H1 (cell line): ENCODE measurements around the gene TAS2R30. TPM values are rescaled to one million over a fixed set of nuclear protein-coding genes. Genes with fewer than 3 reads are reported as not detected.

Experiments used
- CTCF ChIA-PET: fragments of 300-600 bp; sonication (Branson Sonifier 250); formaldehyde crosslinking; loops from one replicate; lab custom pipeline; 2021; ENCODE audit not compliant: partially characterized antibody; lab: Charles Lee
- POLR2A ChIA-PET: fragments of 300-600 bp; sonication (Branson Sonifier 250); formaldehyde crosslinking; loops from one replicate; lab custom pipeline; 2021; ENCODE audit warnings: inconsistent platforms; ENCODE audit not compliant: partially characterized antibody; lab: Charles Lee
- DNase-seq, 2 experiments: peaks; one replicate each; pipeline versions ENCODE4 v3.0.0 to v3.0.0-alpha.2; 2010 to 2022; ENCODE audit warnings: low spot score in 2 of 2, low read depth in 1 of 2, mixed read lengths in 1 of 2
- FAIRE-seq: peaks from 2 replicates; lab custom pipeline; 2011; peaks lifted over from hg19 to GRCh38; lab: Jason Lieb, UNC
- H2AFZ ChIP-seq: 2 replicates; pipeline ENCODE4 v1.8.1; 2012; ENCODE audit warnings: low read length, inconsistent platforms
- H2AK5ac ChIP-seq: 2 replicates; pipeline ENCODE4 v1.6.1; 2013; ENCODE audit warnings: low read depth, low read length
- H2BK120ac ChIP-seq: replicated peaks from 2 replicates; pipeline ENCODE3; 2013; ENCODE audit warnings: low read depth, low read length, inconsistent platforms
- H2BK12ac ChIP-seq: 2 replicates; pipeline ENCODE4 v1.6.1; 2013; ENCODE audit warnings: low read depth, low read length
- H2BK15ac ChIP-seq: 2 replicates; pipeline ENCODE4 v1.6.1; 2013; ENCODE audit warnings: low read length
- H2BK20ac ChIP-seq: 2 replicates; pipeline ENCODE4 v1.6.1; 2013; ENCODE audit warnings: low read length
- H2BK5ac ChIP-seq: 2 replicates; pipeline ENCODE4 v1.6.1; 2013; ENCODE audit warnings: low read depth, low read length
- H3K14ac ChIP-seq: 2 replicates; pipeline ENCODE4 v1.6.1; 2013; ENCODE audit warnings: inconsistent platforms; ENCODE audit not compliant: insufficient read length
- H3K18ac ChIP-seq: 2 replicates; pipeline ENCODE4 v1.6.1; 2013; ENCODE audit warnings: low read length; ENCODE audit errors: extremely low read depth
- H3K23ac ChIP-seq: 2 replicates; pipeline ENCODE4 v1.6.1; 2013; ENCODE audit warnings: inconsistent platforms; ENCODE audit not compliant: insufficient read length
- H3K23me2 ChIP-seq: 2 replicates; pipeline ENCODE4 v1.6.1; 2013; ENCODE audit warnings: low read depth, low read length
- H3K27ac ChIP-seq: 2 replicates; pipeline ENCODE4 v1.6.1; 2011; ENCODE audit warnings: low read depth, low read length, inconsistent platforms
- H3K27me3 ChIP-seq, 4 experiments: replicated peaks in 1 of 4; 1 replicate in 1 of 4; 2 replicates in 3 of 4; pipeline versions ENCODE4 v1.6.1 to v1.8.1; 2011 to 2013; ENCODE audit warnings: low read length in 3 of 4, mild to moderate bottlenecking in 3 of 4, inconsistent platforms in 2 of 4, mixed read lengths in 2 of 4, moderate library complexity in 1 of 4; ENCODE audit not compliant: control insufficient read depth in 3 of 4, insufficient read depth in 3 of 4; ENCODE audit errors: extremely low read depth in 1 of 4
- H3K36me3 ChIP-seq, 4 experiments: 2 replicates each; pipeline versions ENCODE4 v1.6.1 to v1.8.1; 2011 to 2013; ENCODE audit warnings: mild to moderate bottlenecking in 4 of 4, low read length in 3 of 4, moderate library complexity in 2 of 4, control low read depth in 1 of 4, inconsistent platforms in 1 of 4; ENCODE audit not compliant: insufficient read depth in 4 of 4, control insufficient read depth in 2 of 4
- H3K4ac ChIP-seq: replicated peaks from 2 replicates; pipeline ENCODE3; 2013; ENCODE audit warnings: low read length, low read depth, mixed read lengths, inconsistent platforms; ENCODE audit not compliant: insufficient read length
- H3K4me1 ChIP-seq, 4 experiments: replicated peaks in 1 of 4; 1 replicate in 1 of 4; 2 replicates in 3 of 4; pipeline versions ENCODE4 v1.6.1 to v1.8.1; 2011 to 2013; ENCODE audit warnings: low read length in 3 of 4, inconsistent platforms in 2 of 4, mixed read lengths in 1 of 4; ENCODE audit not compliant: insufficient read depth in 4 of 4, control insufficient read depth in 3 of 4
- H3K4me2 ChIP-seq, 2 experiments: 2 replicates each; pipeline versions ENCODE4 v1.6.1 to v1.8.1; 2011 to 2013; ENCODE audit warnings: low read depth in 2 of 2, low read length in 2 of 2, control low read depth in 1 of 2, inconsistent platforms in 1 of 2, mild to moderate bottlenecking in 1 of 2; ENCODE audit not compliant: insufficient read depth in 1 of 2
- H3K4me3 ChIP-seq, 4 experiments: fragments of 200-600, 300-600 bp in 1 of 4; sonication (generic), shearing (Covaris generic), sonication (Bioruptor Twin) in 1 of 4; 2 replicates each; pipeline versions ENCODE4 v1.5.1 to v1.8.1; 2011 to 2016; ENCODE audit warnings: low read length in 4 of 4, low read depth in 3 of 4, control low read depth in 2 of 4, inconsistent platforms in 2 of 4, mild to moderate bottlenecking in 2 of 4, mixed read lengths in 1 of 4, moderate library complexity in 1 of 4; ENCODE audit not compliant: insufficient read depth in 2 of 4; ENCODE audit errors: extremely low read depth in 1 of 4
- H3K56ac ChIP-seq: replicated peaks from 2 replicates; pipeline ENCODE3; 2013; ENCODE audit warnings: low read depth, mild to moderate bottlenecking, mixed read lengths, low read length, inconsistent platforms; ENCODE audit not compliant: insufficient read length
- H3K79me1 ChIP-seq: 2 replicates; pipeline ENCODE4 v1.6.1; 2013; ENCODE audit warnings: low read depth, low read length, control low read depth
- H3K79me2 ChIP-seq, 2 experiments: 2 replicates each; pipeline versions ENCODE4 v1.6.1 to v1.8.1; 2012 to 2013; ENCODE audit warnings: low read length in 2 of 2, mild to moderate bottlenecking in 2 of 2, inconsistent platforms in 1 of 2; ENCODE audit not compliant: insufficient read depth in 2 of 2, control insufficient read depth in 1 of 2
- H3K9ac ChIP-seq, 4 experiments: replicated peaks in 1 of 4; 1 replicate in 1 of 4; 2 replicates in 3 of 4; pipeline versions ENCODE4 v1.6.1 to v1.8.1; 2011 to 2013; ENCODE audit warnings: low read depth in 3 of 4, low read length in 3 of 4, control low read depth in 2 of 4, mild to moderate bottlenecking in 2 of 4, moderate library complexity in 2 of 4, inconsistent platforms in 1 of 4; ENCODE audit errors: extremely low read depth in 1 of 4
- H3K9me3 ChIP-seq, 2 experiments: 2 replicates each; pipeline versions ENCODE4 v1.6.1 to v1.8.1; 2012 to 2013; ENCODE audit warnings: mild to moderate bottlenecking in 2 of 2, moderate library complexity in 2 of 2, control low read depth in 1 of 2, inconsistent platforms in 1 of 2, low read depth in 1 of 2, low read length in 1 of 2, mixed read lengths in 1 of 2; ENCODE audit not compliant: insufficient read depth in 2 of 2
- H4K20me1 ChIP-seq, 2 experiments: replicated peaks in 1 of 2; 2 replicates each; pipeline versions ENCODE3 to v1.8.1; 2011 to 2013; ENCODE audit warnings: inconsistent platforms in 2 of 2, low read length in 2 of 2, mild to moderate bottlenecking in 1 of 2; ENCODE audit not compliant: insufficient read depth in 2 of 2, control insufficient read depth in 1 of 2
- H4K5ac ChIP-seq: 2 replicates; pipeline ENCODE4 v1.6.1; 2013; ENCODE audit warnings: low read length, low read depth, mixed read lengths, inconsistent platforms; ENCODE audit not compliant: insufficient read length
- H4K8ac ChIP-seq: 2 replicates; pipeline ENCODE4 v1.8.0; 2013; ENCODE audit warnings: mild to moderate bottlenecking, moderate library complexity, low read length, inconsistent platforms; ENCODE audit not compliant: insufficient read depth; ENCODE audit errors: extremely low read depth
- H4K91ac ChIP-seq: replicated peaks from 2 replicates; pipeline ENCODE3; 2013; ENCODE audit warnings: low read length, mixed read lengths, inconsistent platforms; ENCODE audit not compliant: insufficient read length
- BACH1 ChIP-seq: IDR thresholded peaks from 2 replicates; pipeline ENCODE4 v1.6.1; 2012; ENCODE audit warnings: low read length, improper control_type of control experiment
- BRCA1 ChIP-seq: IDR thresholded peaks from 2 replicates; pipeline ENCODE4 v1.6.1; 2012; ENCODE audit warnings: low read depth, low read length, improper control_type of control experiment
- CBX5 ChIP-seq: fragments of 300-800, 300-1000 bp; sonication (generic); IDR thresholded peaks from 2 replicates; pipeline ENCODE4 v1.7.1; 2016; ENCODE audit warnings: antibody characterized with exemption, low read length, low read depth
- CHD2 ChIP-seq: IDR thresholded peaks from 2 replicates; pipeline ENCODE4 v1.6.1; 2012; ENCODE audit warnings: low read length, improper control_type of control experiment
- HDAC2 ChIP-seq, 2 experiments: fragments of 300-600 bp in 1 of 2; sonication (generic) in 1 of 2; IDR thresholded peaks; 2 replicates each; pipeline ENCODE4 v1.6.1; 2011 to 2012; ENCODE audit warnings: low read depth in 2 of 2, low read length in 2 of 2, mild to moderate bottlenecking in 2 of 2, moderate library complexity in 2 of 2, borderline replicate concordance in 1 of 2, inconsistent platforms in 1 of 2
- HDAC6 ChIP-seq: IDR thresholded peaks from one replicate; pipeline ENCODE4 v1.7.1; 2012; ENCODE audit warnings: low read depth, mild to moderate bottlenecking, inconsistent platforms, low read length, moderate library complexity
- JUN ChIP-seq: IDR thresholded peaks from 2 replicates; pipeline ENCODE4 v1.6.1; 2011; ENCODE audit warnings: low read depth, mild to moderate bottlenecking, improper control_type of control experiment, low read length
- KDM4A ChIP-seq: IDR thresholded peaks from one replicate; pipeline ENCODE4 v1.7.1; 2012; ENCODE audit warnings: low read depth, mild to moderate bottlenecking, moderate library complexity, low read length, inconsistent platforms; ENCODE audit not compliant: severe bottlenecking
- MAFK ChIP-seq: IDR thresholded peaks from 2 replicates; pipeline ENCODE4 v1.6.1; 2012; ENCODE audit warnings: low read depth, mild to moderate bottlenecking, improper control_type of control experiment, low read length
- POU5F1 ChIP-seq: IDR thresholded peaks from 2 replicates; pipeline ENCODE4 v1.6.1; 2011; ENCODE audit warnings: low read depth, mild to moderate bottlenecking, low read length, moderate library complexity
- RAD21 ChIP-seq, 2 experiments: IDR thresholded peaks in 1 of 2; conservative IDR thresholded peaks in 1 of 2; 2 replicates each; pipeline ENCODE4 v1.6.1; 2011; ENCODE audit warnings: low read depth in 2 of 2, low read length in 2 of 2, improper control_type of control experiment in 1 of 2, inconsistent platforms in 1 of 2, mild to moderate bottlenecking in 1 of 2, moderate library complexity in 1 of 2
- SIRT6 ChIP-seq: IDR thresholded peaks from one replicate; pipeline ENCODE4 v1.7.1; 2012; ENCODE audit warnings: low read length, inconsistent platforms
- YY1 ChIP-seq: IDR thresholded peaks from 2 replicates; pipeline ENCODE4 v1.6.1; 2011; ENCODE audit warnings: low read depth, mild to moderate bottlenecking, low read length
- WGBS, 2 experiments: shearing (Covaris generic) in 1 of 2; methylation state at CpG; one replicate each; pipeline versions ENCODE4 v1.1.6 to v1.1.7; 2013 to 2015; ENCODE audit warnings: low lambda C conversion rate in 2 of 2, mixed read lengths in 2 of 2, inconsistent platforms in 1 of 2, low coverage in 1 of 2, missing lambda C conversion rate in 1 of 2; ENCODE audit not compliant: insufficient replicate concordance in 2 of 2, insufficient coverage in 1 of 2, insufficient read length in 1 of 2; ENCODE audit errors: extremely low coverage in 1 of 2, missing lambda C conversion rate in 1 of 2; 5-methylcytosine and 5-hydroxymethylcytosine counted together
- polyA plus RNA-seq, 7 experiments: library from polyadenylated mRNA; depleted of rRNA in 3 of 7; stranded (reverse) in 5 of 7; unstranded in 2 of 7; fragments of >200 nt in 5 of 7; fragments of 200-250 nt in 2 of 7; gene quantifications; 1 replicate in 5 of 7; 2 replicates in 1 of 7; 4 replicates in 1 of 7; pipeline versions ENCODE4 v1.2.1 to v1.2.3, GENCODE V29; 2011 to 2013; ENCODE audit warnings: missing spikeins in 2 of 7, mixed read lengths in 2 of 7
- total RNA-seq: library from RNA; stranded (reverse); fragmentation: NEBNext Ultra II Directional; extraction: Animal tissue kit (Norgen Biotek cat#: 25700); gene quantifications from 2 replicates; pipeline ENCODE4 v1.2.1, GENCODE V29; 2021

The TAS2R30 gene
- total and polyA plus RNA-seq, 2 of the 8 experiments (the other 6 are each of a cell fraction or from before 2014, with no cell fraction given), result 0.33 to 1.0 TPM

GRCh38 chr12:11158885-11159444, 24.5 kb upstream of the TAS2R30 start:
- no peak for FAIRE-seq

More at GRCh38 chr12:11158885-11159444, 24.5 kb upstream of the TAS2R30 start:
- no peak overlapping the region for H3K23ac ChIP-seq
- H3K4me1 ChIP-seq, result no peaks in the 10 kb centered on the region
- DNase-seq, result no peak
- H4K5ac ChIP-seq, result no peak overlapping the region
- no peak overlapping the region for H4K8ac ChIP-seq
- TF ChIP-seq SIRT6 (no peak), CHD2 (no peak), HDAC2 (IDR thresholded peaks at IDR 0.05; ENCODE audit: borderline replicate concordance in 1 of 2, low read depth in 2 of 2, low read length in 2 of 2) (no peak), HDAC6 (no peak), MAFK (no peak), POU5F1 (no peak), JUN (no peak), RAD21 (IDR thresholded peaks at IDR 0.05 in 1 of 2, conservative IDR thresholded peaks at IDR 0.05 in 1 of 2; ENCODE audit: low read depth in 2 of 2, low read length in 2 of 2) (no peak), CBX5 (no peak), KDM4A (no peak), BRCA1 (no peak), BACH1 (no peak), YY1 (no peak)
- H2BK15ac ChIP-seq, result no peak overlapping the region
- H2BK5ac ChIP-seq, result no peak overlapping the region
- no peak overlapping the region for H2AFZ ChIP-seq
- ChIA-PET CTCF (no interaction called here), POLR2A (interaction anchor here (4.7 kb wide), 1 partner anchor 11 kb away, joined by 53 read pairs; the partner anchor contains the start of gene SMIM10L1)
- H2AK5ac ChIP-seq, result no peak overlapping the region
- no peak overlapping the region for H3K4ac ChIP-seq
- no peak overlapping the region for H2BK20ac ChIP-seq
- no peak overlapping the region for H2BK120ac ChIP-seq
- H3K18ac ChIP-seq, result no peak overlapping the region
- peaks cover 0 to 4% of the 10 kb centered on the region in 2 experiments for H4K20me1 ChIP-seq
- H3K36me3 ChIP-seq, result peaks cover 0 to 7% (median 2%) of the 10 kb centered on the region in 4 experiments; a peak in 2 of 8 replicates
- no peak overlapping the region for H4K91ac ChIP-seq
- peaks cover 2% of the 10 kb centered on the region; the same call in 1 of the 2 replicates for H3K79me1 ChIP-seq
- 59% methylated on average over 5 of the region's 5 CpGs; no CpG with 5 or more reads in 1 of the 2 experiments for WGBS, 2 experiments
- H3K4me2 ChIP-seq, result no peak overlapping the region
- H3K14ac ChIP-seq, result no peak overlapping the region
- H3K4me3 ChIP-seq, result no peak overlapping the region
- H3K27me3 ChIP-seq, result no peaks in the 10 kb centered on the region
- H3K9me3 ChIP-seq, result no peaks in the 10 kb centered on the region
- no peak overlapping the region for H3K9ac ChIP-seq
- H3K79me2 ChIP-seq, result peaks cover 12 to 96% of the 10 kb centered on the region in 2 experiments; a peak in 3 of 4 replicates
- no peak overlapping the region for H3K27ac ChIP-seq
- no peaks in the 10 kb centered on the region for H3K23me2 ChIP-seq
- H2BK12ac ChIP-seq, result no peak overlapping the region
- no peak overlapping the region for H3K56ac ChIP-seq
